ENCODE measurements around the gene SLC1A1.

GRCh38 chr9:4581861-4582565 lies 91.7 kb downstream of the SLC1A1 start:
- TF ChIP-seq EP300 (IDR thresholded peaks at IDR 0.05) (no peak), CTCF (IDR thresholded peaks at IDR 0.05) (no peak), POLR2AphosphoS5 (IDR thresholded peaks at IDR 0.05) (no peak), POLR2A (IDR thresholded peaks at IDR 0.05) (no peak)

Data from upper lobe of left lung (tissue), 4 donors.